ENCODE data around the gene SPTBN2. TPM values are rescaled to one million over a fixed set of nuclear protein-coding genes. Genes with fewer than 3 reads are reported as not detected.

The SPTBN2 gene
- total and polyA plus RNA-seq, 4 donors: 4.7 to 16.1 (median 11.3) TPM

GRCh38 chr11:66688561-66689534 lies 40.2 kb downstream of the SPTBN2 start:
- DNase-seq: no peak
- WGBS, 2 donors: 86 to 87% methylated on average over 28 of the region's 28 CpGs

GRCh38 chr11:66687831-66688281 lies 41.2 kb downstream of the SPTBN2 start:
- DNase-seq: no peak
- no peak overlapping the region for H3K9ac ChIP-seq (ENCODE audit: insufficient read depth in 1 of 2, low read length in 2 of 2)
- 87 to 91% methylated on average over 13 of the region's 13 CpGs for WGBS, 2 donors

More at GRCh38 chr11:66688561-66689534, 40.2 kb downstream of the SPTBN2 start:
- Histone ChIP-seq H3K4me1 (ENCODE audit: control insufficient read depth in 5 of 5, insufficient read depth in 5 of 5, low read length in 5 of 5) (peaks cover 0 to 3% (median 0%) of the 10 kb centered on the region in 5 donors), H3K36me3 (ENCODE audit: control insufficient read depth in 4 of 4, insufficient read depth in 4 of 4, low read length in 4 of 4) (no peaks in the 10 kb centered on the region), H3K4me3 (no peak overlapping the region), H3K27me3 (ENCODE audit: control insufficient read depth in 3 of 3, insufficient read depth in 3 of 3, low read length in 2 of 3) (no peaks in the 10 kb centered on the region), H3K9ac (ENCODE audit: insufficient read depth in 1 of 2, low read length in 2 of 2) (no peak overlapping the region), H3K27ac (ENCODE audit: low read depth in 1 of 2, low read length in 1 of 2) (no peak overlapping the region), H3K9me3 (ENCODE audit: control insufficient read depth in 4 of 4, insufficient read depth in 3 of 4, low read length in 3 of 4) (no peaks in the 10 kb centered on the region)
- no peak for ATAC-seq (ENCODE audit: insufficient read depth, low FRiP score)
- TF ChIP-seq CTCF (IDR thresholded peaks at IDR 0.05; ENCODE audit: control extremely low read depth, extremely low read depth): no peak

GRCh38 chr11:66686801-66687750 lies 41.9 kb downstream of the SPTBN2 start:
- 94 to 95% methylated on average over 33 of the region's 33 CpGs for WGBS, 2 donors
- Histone ChIP-seq H3K27ac (ENCODE audit: low read depth in 1 of 2, low read length in 1 of 2) (no peak overlapping the region), H3K4me1 (ENCODE audit: control insufficient read depth in 5 of 5, insufficient read depth in 5 of 5, low read length in 5 of 5) (peaks cover 0 to 3% (median 0%) of the 10 kb centered on the region in 5 donors), H3K9ac (ENCODE audit: insufficient read depth in 1 of 2, low read length in 2 of 2) (no peak overlapping the region), H3K27me3 (ENCODE audit: control insufficient read depth in 3 of 3, insufficient read depth in 3 of 3, low read length in 2 of 3) (no peaks in the 10 kb centered on the region), H3K36me3 (ENCODE audit: control insufficient read depth in 4 of 4, insufficient read depth in 4 of 4, low read length in 4 of 4) (no peaks in the 10 kb centered on the region), H3K4me3 (no peak overlapping the region), H3K9me3 (ENCODE audit: control insufficient read depth in 4 of 4, insufficient read depth in 3 of 4, low read length in 3 of 4) (no peaks in the 10 kb centered on the region)
- ATAC-seq (ENCODE audit: insufficient read depth, low FRiP score) (no peak), DNase-seq (no peak)
- no peak for TF ChIP-seq CTCF (IDR thresholded peaks at IDR 0.05; ENCODE audit: control extremely low read depth, extremely low read depth)

More at GRCh38 chr11:66687831-66688281, 41.2 kb downstream of the SPTBN2 start:
- Histone ChIP-seq H3K27ac (ENCODE audit: low read depth in 1 of 2, low read length in 1 of 2) (no peak overlapping the region), H3K4me3 (no peak overlapping the region), H3K36me3 (ENCODE audit: control insufficient read depth in 4 of 4, insufficient read depth in 4 of 4, low read length in 4 of 4) (no peaks in the 10 kb centered on the region), H3K4me1 (ENCODE audit: control insufficient read depth in 5 of 5, insufficient read depth in 5 of 5, low read length in 5 of 5) (peaks cover 0 to 3% (median 0%) of the 10 kb centered on the region in 5 donors), H3K27me3 (ENCODE audit: control insufficient read depth in 3 of 3, insufficient read depth in 3 of 3, low read length in 2 of 3) (no peaks in the 10 kb centered on the region), H3K9me3 (ENCODE audit: control insufficient read depth in 4 of 4, insufficient read depth in 3 of 4, low read length in 3 of 4) (no peaks in the 10 kb centered on the region)
- no peak for ATAC-seq (ENCODE audit: insufficient read depth, low FRiP score)
- no peak for TF ChIP-seq CTCF (IDR thresholded peaks at IDR 0.05; ENCODE audit: control extremely low read depth, extremely low read depth)

All from lung (tissue), 12 donors.